G401 (cell line): ENCODE data around the gene TFEC. TPM values are rescaled to one million over a fixed set of nuclear protein-coding genes. Genes with fewer than 3 reads are reported as not detected.
"Not testable (repeated sequence)": the region's sequence is repeated elsewhere in the genome, so short reads cannot be mapped to it uniquely, and the experiment has no call there.

Experiments used
- DNase-seq: peaks from one replicate; pipeline ENCODE4 v3.0.0-alpha.2; 2015; ENCODE audit warnings: low spot score
- in situ Hi-C: cut with HindIII; loops from 2 replicates; pipeline ENCODE4 v1.10.0; 2016; ENCODE audit warnings: low sequenced_read_pairs, mixed read lengths
- total RNA-seq: library from RNA; depleted of rRNA; stranded (reverse); fragments of >200 nt; shearing (Covaris generic); gene quantifications from 2 replicates; pipeline ENCODE4 v1.2.3, GENCODE V29; 2014; rRNA removed

The TFEC gene
- not detected in 2 replicates for total RNA-seq

GRCh38 chr7:116030651-116031276 lies at the start of gene TFEC:
TSS of gene TFEC (minus strand) at chr7:116030763. CDS start at chr7:115984441, 46,322 bp downstream.
- in situ Hi-C loops, result no loop called here
- DNase-seq, result no peak

- no peak for DNase-seq
- in situ Hi-C loops, result no loop called here
Observed at GRCh38 chr7:116075351-116076145, 45.0 kb upstream of the TFEC start.

- no peak for DNase-seq
- in situ Hi-C loops, result no loop called here
Observed at GRCh38 chr7:116071629-116072028, 41.1 kb upstream of the TFEC start.

GRCh38 chr7:116064179-116064578 lies 33.6 kb upstream of the TFEC start:
- in situ Hi-C loops, result no loop called here
- no peak for DNase-seq

- in situ Hi-C loops, result no loop called here
- DNase-seq, result no peak
Observed at GRCh38 chr7:116062666-116063065, 32.1 kb upstream of the TFEC start.

GRCh38 chr7:116052006-116052405 lies 21.4 kb upstream of the TFEC start:
- DNase-seq, result no peak
- in situ Hi-C loops, result no loop called here

- DNase-seq, in situ Hi-C loops: not testable (repeated sequence)
Observed at GRCh38 chr7:116047261-116047660, 16.7 kb upstream of the TFEC start.

GRCh38 chr7:116045532-116045931 lies 15.0 kb upstream of the TFEC start:
- in situ Hi-C loops, result no loop called here
- no peak for DNase-seq

- DNase-seq, result no peak
- in situ Hi-C loops, result no loop called here
Observed at GRCh38 chr7:116041615-116042014, 11.1 kb upstream of the TFEC start.

GRCh38 chr7:116037401-116037800 lies 6.8 kb upstream of the TFEC start:
- no peak for DNase-seq
- in situ Hi-C loops, result no loop called here

- in situ Hi-C loops, result no loop called here
- no peak for DNase-seq
Observed at GRCh38 chr7:116034411-116034810, 3.8 kb upstream of the TFEC start.

GRCh38 chr7:116032886-116033285 lies 2.3 kb upstream of the TFEC start:
- DNase-seq, result no peak
- in situ Hi-C loops, result no loop called here

GRCh38 chr7:116028787-116029186 lies 1.8 kb downstream of the TFEC start:
- in situ Hi-C loops, result no loop called here
- DNase-seq, result no peak

GRCh38 chr7:116027786-116028185 lies 2.8 kb downstream of the TFEC start:
- DNase-seq, result no peak
- in situ Hi-C loops, result no loop called here

- in situ Hi-C loops, result no loop called here
- DNase-seq, result no peak
Observed at GRCh38 chr7:116024826-116025809, 5.4 kb downstream of the TFEC start.

GRCh38 chr7:116021237-116021636 lies 9.3 kb downstream of the TFEC start:
- in situ Hi-C loops, result no loop called here
- DNase-seq, result no peak

GRCh38 chr7:116018731-116019130 lies 11.8 kb downstream of the TFEC start:
- no peak for DNase-seq
- in situ Hi-C loops, result no loop called here

- in situ Hi-C loops, result no loop called here
Observed at GRCh38 chr7:116013675-116014074, 16.9 kb downstream of the TFEC start.

GRCh38 chr7:116011584-116011983 lies 19.0 kb downstream of the TFEC start:
- no peak for DNase-seq
- in situ Hi-C loops, result no loop called here

More at GRCh38 chr7:116013675-116014074, 16.9 kb downstream of the TFEC start:
- no peak for DNase-seq

GRCh38 chr7:116004762-116005161 lies 25.8 kb downstream of the TFEC start:
- DNase-seq, in situ Hi-C loops: not testable (repeated sequence)
